Measurements from ENCODE around the gene NKD2.
"Not testable (repeated sequence)": the region's sequence is repeated elsewhere in the genome, so short reads cannot be mapped to it uniquely, and the experiment has no call there.

Gene NKD2

DNA sequence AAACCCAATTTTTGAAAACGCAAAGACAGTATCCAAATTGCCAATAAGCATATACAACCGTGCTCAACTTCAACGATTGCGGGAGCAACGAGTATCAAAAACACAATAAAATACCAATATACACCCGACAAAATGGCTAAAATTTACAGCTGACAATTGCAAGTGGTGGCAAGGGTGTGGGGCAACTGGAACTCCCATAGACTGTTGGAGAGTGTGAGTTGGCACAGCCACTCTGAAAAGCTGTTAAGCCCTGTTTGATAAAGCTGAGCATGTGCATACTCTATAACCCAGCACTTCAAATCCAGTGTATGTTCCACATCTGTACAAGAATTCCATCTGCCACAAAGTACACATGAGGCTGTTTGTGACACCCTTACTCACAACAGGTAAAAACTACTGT is 20.3 kb upstream of the NKD2 start:
- Mint-ChIP-seq H3K4me3 (no peak overlapping the region), H3K27ac (no peak overlapping the region)

DNA sequence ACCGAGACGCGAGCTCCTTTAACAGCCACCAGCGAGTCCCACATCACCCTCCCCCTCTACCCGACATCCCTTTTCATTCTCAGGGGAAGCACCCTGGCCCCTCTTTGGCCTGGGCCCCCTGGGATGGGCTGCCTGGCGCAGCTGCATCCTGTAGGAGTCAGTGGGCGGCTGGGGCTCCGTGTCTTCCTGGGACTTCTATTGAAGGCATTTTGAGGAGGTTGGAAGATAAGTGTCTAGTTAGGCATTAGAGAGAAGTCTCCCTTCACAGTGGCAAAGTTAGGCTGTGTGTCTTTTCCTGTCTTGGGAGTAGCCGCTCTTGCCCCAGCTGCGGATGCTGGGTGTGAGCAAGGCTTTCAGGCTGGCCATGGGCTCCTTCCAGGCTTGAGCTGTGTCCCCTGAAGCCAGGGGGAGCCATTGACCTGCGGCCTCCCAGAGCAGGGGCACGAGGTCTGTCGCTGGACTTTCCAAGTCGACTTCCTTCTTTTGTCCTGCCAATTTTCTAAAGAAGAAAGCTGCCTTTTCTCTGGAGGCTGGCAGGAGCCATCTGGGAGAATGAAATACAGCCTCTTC is 18.6 kb upstream of the NKD2 start:
- Mint-ChIP-seq H3K4me3 (no peak overlapping the region), H3K27ac (no peak overlapping the region), H3K36me3 (peaks cover 2% of the 10 kb centered on the region)

More for the DNA sequence above, 20.3 kb upstream of the NKD2 start:
- Mint-ChIP-seq H3K9me3 (ENCODE audit: low read depth) (peaks cover 11% of the 10 kb centered on the region), H3K4me1 (ENCODE audit: low read depth) (peaks cover 11% of the 10 kb centered on the region), H3K27me3 (peaks cover 21% of the 10 kb centered on the region), H3K36me3 (peaks cover 7% of the 10 kb centered on the region)

DNA sequence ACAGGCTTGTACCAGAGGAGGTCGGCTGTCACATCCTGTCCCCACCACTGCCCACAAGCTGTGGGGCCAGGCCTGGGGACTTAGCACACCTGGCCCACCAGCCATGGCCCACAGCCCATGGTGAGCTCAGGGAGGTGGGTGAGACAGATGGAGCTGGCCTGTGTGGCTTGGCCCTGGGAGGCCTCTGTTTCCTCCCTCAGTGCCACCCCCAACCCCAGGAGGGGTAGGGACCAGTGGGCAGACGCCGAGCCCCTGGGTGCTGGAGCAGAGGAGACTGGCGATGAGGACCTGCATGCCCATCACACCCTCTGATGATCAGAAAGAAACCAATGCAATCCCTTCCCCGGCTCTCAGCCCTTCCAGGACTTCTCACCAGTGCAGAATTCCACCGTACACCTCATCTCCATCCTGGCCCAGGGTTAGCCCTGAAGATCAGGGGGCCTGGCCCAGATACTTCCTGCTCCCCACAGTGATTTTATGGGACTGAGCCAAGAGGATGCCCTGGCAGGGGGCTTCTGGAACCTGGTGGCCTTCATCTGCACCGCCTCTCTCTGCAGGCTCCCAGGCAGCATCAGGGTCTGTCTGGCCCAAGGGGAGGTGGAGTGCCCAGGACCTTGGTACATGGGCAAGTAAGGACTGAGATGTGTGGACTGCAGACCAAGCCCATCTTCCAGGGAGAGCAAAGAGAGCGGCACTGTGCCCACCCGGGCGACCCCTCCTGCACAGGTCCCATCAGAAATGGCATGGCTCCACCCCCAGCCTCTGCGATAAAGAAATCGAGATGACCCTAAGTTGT is 16.9 kb upstream of the NKD2 start:
- Mint-ChIP-seq H3K27ac (no peak overlapping the region), H3K36me3 (peaks cover 2% of the 10 kb centered on the region), H3K9me3 (ENCODE audit: low read depth) (no peaks in the 10 kb centered on the region), H3K27me3 (peaks cover 21% of the 10 kb centered on the region), H3K4me3 (no peak overlapping the region), H3K4me1 (ENCODE audit: low read depth) (peaks cover 2% of the 10 kb centered on the region)

More for the DNA sequence above, 18.6 kb upstream of the NKD2 start:
- Mint-ChIP-seq H3K9me3 (ENCODE audit: low read depth) (no peaks in the 10 kb centered on the region), H3K27me3 (peaks cover 21% of the 10 kb centered on the region), H3K4me1 (ENCODE audit: low read depth) (no peaks in the 10 kb centered on the region)

GRCh38 chr5:994272-994607 is 14.4 kb upstream of the NKD2 start:
- Mint-ChIP-seq H3K27me3 (peaks cover 12% of the 10 kb centered on the region), H3K4me3 (no peak overlapping the region), H3K27ac (no peak overlapping the region), H3K4me1 (ENCODE audit: low read depth) (peaks cover 11% of the 10 kb centered on the region), H3K9me3 (ENCODE audit: low read depth) (no peaks in the 10 kb centered on the region), H3K36me3 (no peaks in the 10 kb centered on the region)

- no peak overlapping the region for H3K27ac Mint-ChIP-seq
- H3K4me1 Mint-ChIP-seq (ENCODE audit: low read depth) = peaks cover 11% of the 10 kb centered on the region
- no peaks in the 10 kb centered on the region for H3K9me3 Mint-ChIP-seq (ENCODE audit: low read depth)
- H3K27me3 Mint-ChIP-seq = peaks cover 11% of the 10 kb centered on the region
- H3K4me3 Mint-ChIP-seq = no peak overlapping the region
- H3K36me3 Mint-ChIP-seq = no peaks in the 10 kb centered on the region
These were observed 13.8 kb upstream of the NKD2 start for GRCh38 chr5:994821-995220.

DNA sequence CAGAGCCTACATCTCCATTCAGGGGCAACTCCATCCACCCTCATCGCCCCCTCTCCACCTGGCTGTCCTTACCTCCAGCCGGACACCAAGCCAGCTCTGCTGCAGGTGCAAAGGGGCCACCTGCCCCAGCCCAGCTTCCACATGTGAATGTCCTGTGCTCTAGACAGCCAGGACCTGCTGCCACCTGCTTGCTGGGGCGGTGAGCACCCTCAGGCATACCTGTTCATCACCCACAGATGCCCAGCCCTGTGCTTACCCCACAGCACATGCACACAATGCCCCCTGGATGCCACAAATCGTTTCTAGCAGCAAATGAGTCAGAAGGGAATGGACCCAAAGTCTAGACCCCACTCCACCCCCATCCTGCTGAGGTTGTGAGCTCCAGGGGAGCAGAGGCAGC is 13.3 kb upstream of the NKD2 start:
- H3K27me3 Mint-ChIP-seq = peaks cover 7% of the 10 kb centered on the region
- H3K9me3 Mint-ChIP-seq (ENCODE audit: low read depth) = no peaks in the 10 kb centered on the region
- no peaks in the 10 kb centered on the region for H3K36me3 Mint-ChIP-seq
- H3K4me1 Mint-ChIP-seq (ENCODE audit: low read depth) = peaks cover 11% of the 10 kb centered on the region
- H3K27ac Mint-ChIP-seq = no peak overlapping the region
- H3K4me3 Mint-ChIP-seq = no peak overlapping the region

GRCh38 chr5:997001-997474 is 11.6 kb upstream of the NKD2 start:
- Mint-ChIP-seq H3K9me3 (ENCODE audit: low read depth) (no peaks in the 10 kb centered on the region), H3K27me3 (peaks cover 4% of the 10 kb centered on the region), H3K4me1 (ENCODE audit: low read depth) (peaks cover 11% of the 10 kb centered on the region), H3K4me3 (no peak overlapping the region), H3K27ac (no peak overlapping the region), H3K36me3 (no peaks in the 10 kb centered on the region)

DNA sequence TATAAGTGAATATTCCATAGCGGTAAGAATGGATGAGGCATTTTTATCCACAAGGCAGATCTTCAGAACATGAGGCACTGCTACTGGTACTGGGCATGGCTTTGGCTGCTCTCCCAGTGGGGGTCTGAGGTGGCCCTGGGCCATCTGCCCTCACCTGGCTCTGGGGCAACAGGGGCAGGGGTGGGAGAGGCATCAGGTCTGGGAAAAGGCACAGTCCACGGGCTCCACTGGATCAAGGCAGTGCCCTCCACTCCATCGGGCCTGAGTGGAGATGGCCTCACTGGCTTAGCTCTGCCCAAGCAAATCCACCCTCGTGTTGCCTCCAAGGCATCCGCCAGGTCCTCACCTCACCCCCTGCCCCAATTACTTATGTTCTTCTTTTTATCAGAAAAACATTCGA is 10.9 kb upstream of the NKD2 start:
- no peaks in the 10 kb centered on the region for H3K36me3 Mint-ChIP-seq
- H3K27ac Mint-ChIP-seq = no peak overlapping the region
- peaks cover 13% of the 10 kb centered on the region for H3K4me1 Mint-ChIP-seq (ENCODE audit: low read depth)
- H3K4me3 Mint-ChIP-seq = no peak overlapping the region
- H3K9me3 Mint-ChIP-seq (ENCODE audit: low read depth) = no peaks in the 10 kb centered on the region
- H3K27me3 Mint-ChIP-seq = no peaks in the 10 kb centered on the region

- peaks cover 18% of the 10 kb centered on the region for H3K4me1 Mint-ChIP-seq (ENCODE audit: low read depth)
- H3K36me3 Mint-ChIP-seq = no peaks in the 10 kb centered on the region
- H3K4me3 Mint-ChIP-seq = no peak overlapping the region
- H3K27ac Mint-ChIP-seq = no peak overlapping the region
- H3K9me3 Mint-ChIP-seq (ENCODE audit: low read depth) = no peaks in the 10 kb centered on the region
- H3K27me3 Mint-ChIP-seq = no peaks in the 10 kb centered on the region
These were observed 10.2 kb upstream of the NKD2 start for GRCh38 chr5:998246-999031.

DNA sequence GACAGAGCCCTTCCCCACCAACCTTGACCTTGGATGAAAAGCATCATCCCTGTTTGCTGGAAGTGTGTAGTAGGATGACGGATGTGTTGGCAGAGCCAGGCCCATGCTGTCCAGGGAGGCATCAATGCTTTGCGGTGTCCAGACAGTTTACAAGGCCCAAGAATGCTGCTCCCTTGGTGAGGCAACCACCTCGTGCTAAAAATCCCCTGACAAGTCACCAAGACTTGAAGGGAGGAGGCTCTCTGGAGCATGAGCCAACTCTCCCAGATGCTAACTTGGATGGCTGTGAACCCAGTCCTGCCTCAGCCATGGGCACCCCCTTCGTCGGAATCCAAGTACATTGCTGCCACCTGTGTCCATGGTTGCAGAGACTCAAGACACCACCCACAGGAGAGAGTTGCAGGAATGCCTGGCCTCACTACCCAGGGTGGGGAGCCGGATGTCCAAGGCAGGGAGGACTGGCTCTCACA is 9.5 kb upstream of the NKD2 start:
- Mint-ChIP-seq H3K9me3 (ENCODE audit: low read depth) (no peaks in the 10 kb centered on the region), H3K36me3 (no peaks in the 10 kb centered on the region), H3K4me1 (ENCODE audit: low read depth) (peaks cover 23% of the 10 kb centered on the region), H3K27me3 (no peaks in the 10 kb centered on the region), H3K27ac (no peak overlapping the region), H3K4me3 (no peak overlapping the region)

GRCh38 chr5:999724-1000123 is 8.9 kb upstream of the NKD2 start:
- Mint-ChIP-seq H3K27ac (no peak overlapping the region), H3K9me3 (ENCODE audit: low read depth) (no peaks in the 10 kb centered on the region), H3K27me3 (no peaks in the 10 kb centered on the region), H3K4me3 (no peak overlapping the region), H3K36me3 (no peaks in the 10 kb centered on the region), H3K4me1 (ENCODE audit: low read depth) (peaks cover 25% of the 10 kb centered on the region)

DNA sequence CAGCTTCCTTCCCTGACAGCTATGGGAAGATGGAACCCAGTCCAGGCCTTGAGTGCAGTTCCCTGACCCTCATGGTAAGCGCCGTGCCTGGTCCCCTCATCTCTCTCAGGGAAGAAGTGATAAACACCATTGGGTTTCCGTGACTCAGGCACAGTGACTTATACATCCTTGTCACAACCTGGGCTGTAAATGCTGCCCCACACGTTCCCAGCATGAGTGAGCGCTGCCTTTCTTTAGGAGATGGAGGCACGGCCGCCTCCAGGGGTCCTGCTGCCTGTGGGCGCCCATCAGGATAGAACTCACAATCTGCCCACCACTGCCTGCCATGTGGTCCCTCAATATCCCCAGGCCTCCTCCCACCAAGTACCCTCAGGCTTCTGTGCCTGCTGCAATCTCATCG is 8.3 kb upstream of the NKD2 start:
- H3K9me3 Mint-ChIP-seq (ENCODE audit: low read depth) = no peaks in the 10 kb centered on the region
- H3K4me1 Mint-ChIP-seq (ENCODE audit: low read depth) = peaks cover 25% of the 10 kb centered on the region
- no peak overlapping the region for H3K4me3 Mint-ChIP-seq
- no peaks in the 10 kb centered on the region for H3K36me3 Mint-ChIP-seq
- no peaks in the 10 kb centered on the region for H3K27me3 Mint-ChIP-seq
- no peak overlapping the region for H3K27ac Mint-ChIP-seq

- peaks cover 27% of the 10 kb centered on the region for H3K4me1 Mint-ChIP-seq (ENCODE audit: low read depth)
- not testable (repeated sequence) for H3K27me3 Mint-ChIP-seq; H3K27ac Mint-ChIP-seq; H3K36me3 Mint-ChIP-seq; H3K9me3 Mint-ChIP-seq (ENCODE audit: low read depth); H3K4me3 Mint-ChIP-seq
These were observed 7.8 kb upstream of the NKD2 start for GRCh38 chr5:1000831-1001230.

GRCh38 chr5:1001406-1002270 is 7.0 kb upstream of the NKD2 start:
- Mint-ChIP-seq H3K27me3 (peaks cover 2% of the 10 kb centered on the region), H3K27ac (no peak overlapping the region), H3K4me1 (ENCODE audit: low read depth) (peaks cover 26% of the 10 kb centered on the region), H3K4me3 (no peak overlapping the region), H3K36me3 (no peaks in the 10 kb centered on the region), H3K9me3 (ENCODE audit: low read depth) (no peaks in the 10 kb centered on the region)

- no peak overlapping the region for H3K27ac Mint-ChIP-seq
- peaks cover 2% of the 10 kb centered on the region for H3K27me3 Mint-ChIP-seq
- no peak overlapping the region for H3K4me3 Mint-ChIP-seq
- peaks cover 21% of the 10 kb centered on the region for H3K4me1 Mint-ChIP-seq (ENCODE audit: low read depth)
- H3K36me3 Mint-ChIP-seq = no peaks in the 10 kb centered on the region
- no peaks in the 10 kb centered on the region for H3K9me3 Mint-ChIP-seq (ENCODE audit: low read depth)
These were observed 6.4 kb upstream of the NKD2 start for GRCh38 chr5:1002271-1002546.

Data from activated naive CD8-positive, alpha-beta T cell (primary cell).